Ovary (tissue), 3 donors: ENCODE data around the gene GLIPR1.
"Not testable (repeated sequence)": the region's sequence is repeated elsewhere in the genome, so short reads cannot be mapped to it uniquely, and the experiment has no call there.

Experiments
- CTCF ChIP-seq, 3 donors: fragments of 450-650 bp in 2 of 3; fragments of 200-600 bp in 1 of 3; IDR thresholded peaks; one replicate each; pipeline versions ENCODE4 v1.5.1 to v1.8.0; 2016 to 2022; ENCODE audit warnings: antibody characterized with exemption in 3 of 3, mild to moderate bottlenecking in 1 of 3
- EP300 ChIP-seq: sonication (generic); formaldehyde crosslinking; IDR thresholded peaks from one replicate; pipeline ENCODE4 v1.6.1; 2017; ENCODE audit warnings: antibody characterized with exemption
- POLR2A ChIP-seq: fragments of 450-650 bp; IDR thresholded peaks from one replicate; pipeline ENCODE4 v1.6.1; 2017; ENCODE audit warnings: antibody characterized with exemption, mild to moderate bottlenecking, moderate library complexity
- donor health status: DM: no; HTN: no; CAD: no.

- TF ChIP-seq CTCF (IDR thresholded peaks at IDR 0.05); POLR2A; EP300: not testable (repeated sequence)
Measured at GRCh38 chr12:75522124-75522523, 41.6 kb downstream of the GLIPR1 start.
